Head of caudate nucleus (tissue), 42 donors: Measurements from ENCODE around the gene DPYSL4.
A peak's percentile ranks its signal among the peaks of the same experiment; 100 is the strongest.

Source experiments
- DNase-seq, 42 donors: peaks; one replicate each; pipeline versions ENCODE4 v3.0.0 to v3.0.0-alpha.2; 2020 to 2021; ENCODE audit warnings: mixed read lengths in 7 of 42
- intact Hi-C: fragments of 100-400 bp; cut with DNase I; formaldehyde crosslinking; loops from one replicate; pipeline ENCODE4 v1.15.0; 2022

DPYSL4 gene

DNA sequence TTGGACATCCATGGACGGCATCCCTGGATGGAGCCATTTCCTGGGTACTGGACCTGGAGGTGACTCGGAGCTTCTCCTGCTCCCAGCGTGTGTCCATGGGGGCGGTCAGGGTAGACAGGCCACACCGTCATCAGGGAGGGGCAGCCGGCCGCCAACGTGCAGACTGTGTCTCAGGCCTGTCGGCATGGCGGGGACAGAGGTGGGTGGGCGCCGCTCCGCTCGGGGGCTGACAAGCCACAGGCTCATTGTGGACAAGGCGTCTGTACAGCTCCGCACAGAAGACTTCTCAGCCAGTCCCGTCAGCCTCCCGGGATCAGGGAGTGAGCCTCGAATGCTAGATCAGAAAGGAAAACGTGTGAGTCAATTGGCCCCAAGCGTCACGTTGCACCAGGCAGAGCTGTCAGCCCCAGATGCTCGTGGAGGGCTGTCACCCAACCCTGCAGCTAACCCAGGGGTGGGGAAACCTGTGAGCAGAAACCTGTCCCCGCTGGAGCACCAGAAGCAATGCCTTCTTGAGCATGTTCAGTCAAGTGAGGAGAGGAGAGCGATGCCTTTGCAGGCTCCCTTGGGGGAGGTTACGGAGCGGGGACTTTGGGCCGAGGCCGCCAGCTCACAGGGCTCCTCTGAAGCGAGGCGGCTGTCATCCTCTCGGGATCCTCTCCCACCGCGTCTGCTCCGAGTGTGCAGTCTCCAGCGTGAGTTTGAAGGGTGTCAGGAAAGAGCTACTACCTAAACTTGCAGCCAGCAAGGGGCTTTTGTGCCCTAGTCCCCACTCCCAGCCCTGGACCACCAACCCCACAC lies 16.0 kb upstream of the DPYSL4 start:
- peak in 41 of 42 donors; percentile 28 to 90 (median 72) for DNase-seq
- intact Hi-C loops: no loop called here

DNA sequence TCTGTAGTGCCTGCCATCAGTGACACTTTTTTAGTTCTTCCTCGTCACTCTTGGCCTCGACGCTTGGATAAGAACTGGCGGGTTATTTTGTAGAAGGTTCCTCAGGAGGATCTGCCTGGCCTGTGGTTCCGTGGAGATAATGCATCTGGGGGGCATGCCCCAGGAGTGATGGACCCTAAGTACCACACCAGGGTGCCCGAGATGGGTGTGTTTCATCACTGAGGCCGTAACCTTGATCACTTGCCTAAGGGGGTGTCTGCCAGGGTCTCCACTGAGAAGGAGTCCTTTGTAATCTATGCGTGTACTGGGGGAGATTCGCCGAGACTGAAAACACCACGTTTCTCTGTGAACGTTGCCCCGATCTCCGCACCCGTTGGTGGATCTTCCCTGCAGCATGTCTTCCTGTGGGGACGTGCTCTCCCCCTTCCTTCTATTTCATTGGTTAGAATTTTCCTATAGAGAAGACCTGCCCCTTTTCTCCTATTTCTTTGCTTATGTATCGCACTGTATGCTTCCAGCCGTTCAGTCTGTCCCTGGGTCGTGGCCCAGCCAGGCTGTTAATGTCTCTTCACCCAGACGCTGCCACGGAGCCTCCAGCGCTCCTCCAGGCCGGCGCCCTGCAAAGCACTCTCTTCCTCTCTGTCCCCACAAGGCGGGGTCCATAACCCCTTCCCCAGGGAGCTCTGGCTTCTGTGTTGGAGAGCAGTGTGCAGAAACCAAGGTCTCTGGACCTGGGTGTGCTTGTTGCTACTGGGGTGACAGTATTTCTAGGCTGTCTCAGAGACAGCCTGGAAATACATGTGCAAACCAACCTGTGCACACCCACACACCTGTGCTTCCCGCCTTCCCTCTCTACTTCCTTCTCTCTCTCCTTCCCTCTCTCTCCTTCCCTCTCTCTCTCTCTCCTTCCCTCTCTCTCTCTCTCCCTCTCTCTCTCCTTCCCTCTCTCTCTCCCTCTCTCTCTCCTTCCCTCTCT lies 14.4 kb upstream of the DPYSL4 start:
- peak in 6 of 42 donors; percentile 2 to 43 (median 12) for DNase-seq
- intact Hi-C loops: no loop called here

DNA sequence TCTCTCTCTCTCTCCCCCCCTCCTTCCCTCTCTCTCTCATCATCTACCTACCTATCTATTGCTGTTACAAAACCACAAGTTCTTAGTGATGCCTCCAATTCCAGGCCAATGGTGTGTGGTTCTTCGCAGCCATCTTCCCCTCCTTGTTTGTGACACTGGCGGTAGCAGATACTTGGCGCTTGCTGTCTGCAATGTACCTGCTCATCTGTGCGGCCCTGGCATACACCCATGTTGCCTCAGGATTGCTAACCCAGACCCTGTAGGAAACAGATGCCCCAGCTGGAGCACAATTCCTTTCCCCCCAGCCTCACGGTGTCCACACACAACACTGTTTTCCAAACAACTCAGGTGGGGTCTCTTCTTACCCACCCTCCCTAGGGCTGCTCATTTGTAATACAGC lies 13.6 kb upstream of the DPYSL4 start:
- peak in 2 of 42 donors; percentile 1 to 10 for DNase-seq
- intact Hi-C loops: no loop called here

DNA sequence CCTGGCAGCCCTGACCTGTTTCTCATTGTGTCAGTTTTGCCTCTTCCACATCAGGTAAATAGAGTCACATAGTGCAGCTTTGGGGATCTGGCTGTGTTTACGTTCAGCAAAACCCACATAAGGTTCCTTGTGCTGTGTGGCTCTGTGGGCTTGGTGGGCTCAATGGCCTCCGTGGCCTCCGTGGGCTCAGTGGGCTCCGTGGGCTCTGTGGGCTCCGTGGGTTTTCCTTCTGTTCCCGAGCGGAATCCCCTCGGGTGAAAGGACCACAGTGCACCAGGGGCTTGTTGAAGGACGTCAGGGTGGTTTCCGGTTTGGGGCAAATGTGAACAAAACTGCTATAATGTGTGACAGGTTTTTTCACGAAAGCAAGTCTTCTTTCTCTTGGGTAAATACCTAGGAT lies 12.5 kb upstream of the DPYSL4 start:
- DNase-seq: peak in 1 of 42 donors; percentile 1
- intact Hi-C loops: no loop called here

DNA sequence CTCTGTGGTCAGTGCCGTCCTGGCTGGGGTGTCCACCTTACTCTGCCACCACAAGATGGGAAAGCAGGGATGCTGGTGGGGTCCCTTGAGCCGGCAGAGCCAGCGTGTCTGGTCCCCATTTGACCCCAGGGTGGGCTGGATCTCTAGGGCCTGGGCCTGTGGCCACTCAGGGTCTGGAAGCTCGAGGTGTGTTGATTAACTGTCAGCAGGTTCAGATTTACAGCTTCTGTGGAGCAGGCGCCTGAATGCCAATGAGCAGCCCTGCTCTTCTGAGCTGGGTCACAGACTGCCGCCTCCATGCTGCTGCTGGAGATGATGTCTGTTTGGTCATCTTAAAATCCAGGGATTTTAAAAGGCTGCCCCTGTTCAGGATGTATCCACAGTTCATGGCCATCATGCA lies 11.3 kb upstream of the DPYSL4 start:
- intact Hi-C loops: no loop called here
- peak in 3 of 42 donors; percentile 0 to 16 (median 2) for DNase-seq

DNA sequence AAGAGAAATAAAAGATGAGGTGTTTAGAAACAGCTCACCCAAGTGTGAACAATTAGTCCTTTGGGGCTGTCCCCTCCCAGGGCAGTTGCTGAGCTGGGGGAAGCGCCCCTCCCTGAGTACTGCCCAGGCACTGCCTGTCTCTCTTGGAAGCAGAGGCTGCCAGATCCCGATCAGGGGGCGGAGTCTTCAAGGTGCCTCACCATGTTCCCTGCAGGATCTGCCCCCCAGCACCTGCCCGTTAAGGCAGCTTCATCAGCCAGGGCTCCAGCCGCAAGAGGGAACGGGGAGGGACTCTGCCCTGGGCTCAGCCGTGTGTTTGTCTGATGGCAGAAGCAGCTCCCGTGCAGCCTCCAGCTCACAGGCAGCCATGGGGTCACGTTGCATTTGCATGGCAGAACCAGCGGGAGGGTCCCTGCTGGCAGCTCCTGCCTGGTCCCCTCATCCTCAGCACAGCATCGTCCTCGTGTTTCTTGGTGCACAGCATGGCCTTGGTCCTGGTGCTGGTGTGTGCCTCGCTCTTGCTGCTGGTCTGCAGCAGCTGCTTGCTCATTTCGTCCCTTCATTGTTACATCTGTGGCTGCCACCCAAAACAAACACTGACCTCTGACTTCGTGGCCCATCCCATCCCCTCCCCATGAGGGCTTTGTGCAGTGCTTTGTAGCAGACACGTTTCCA lies 10.7 kb upstream of the DPYSL4 start:
- intact Hi-C loops: no loop called here
- DNase-seq: peak in 41 of 42 donors; percentile 33 to 84 (median 62)

DNA sequence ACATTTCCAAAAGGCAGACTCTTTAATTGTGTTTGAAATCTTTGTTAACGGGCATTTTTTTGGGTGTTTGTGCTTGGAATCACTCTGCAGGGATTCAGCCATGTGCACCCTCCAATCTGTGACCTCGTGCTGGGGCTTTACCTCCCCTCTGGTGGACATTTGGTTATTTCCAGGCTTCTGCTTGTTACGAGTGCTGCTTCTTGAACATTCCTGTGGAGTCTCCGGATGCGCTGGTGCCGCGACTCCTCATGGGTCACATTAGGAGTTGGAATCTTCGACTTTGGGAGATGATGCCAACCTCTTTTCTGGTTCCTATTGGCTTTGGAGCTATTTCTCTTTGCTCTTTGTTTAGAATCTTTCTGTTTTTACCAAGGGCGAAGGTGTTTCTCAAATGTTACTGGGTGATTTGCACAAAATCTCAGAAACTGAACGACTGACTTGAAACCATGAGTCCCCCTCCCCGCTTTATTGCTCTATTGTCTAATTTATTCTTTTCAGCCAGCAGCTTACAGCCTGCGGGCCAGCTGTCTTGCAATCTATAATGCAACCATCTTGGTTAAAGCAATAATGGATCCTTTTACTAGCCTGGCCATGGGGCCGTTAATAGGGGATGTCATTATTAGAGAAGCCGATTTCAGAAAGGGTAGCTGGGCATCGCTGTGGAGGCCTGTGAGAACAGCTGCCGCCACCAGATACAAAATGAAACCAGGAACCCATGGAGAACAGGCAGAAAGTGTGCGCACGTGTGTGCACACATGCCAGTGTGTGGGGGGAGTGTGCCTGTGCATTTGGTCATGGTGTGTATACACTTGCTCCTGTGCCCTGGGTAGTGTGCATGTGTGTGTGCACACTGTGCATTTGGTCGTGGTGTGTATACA lies 9.9 kb upstream of the DPYSL4 start:
- intact Hi-C loops: no loop called here
- DNase-seq: peak in 1 of 42 donors; percentile 39

DNA sequence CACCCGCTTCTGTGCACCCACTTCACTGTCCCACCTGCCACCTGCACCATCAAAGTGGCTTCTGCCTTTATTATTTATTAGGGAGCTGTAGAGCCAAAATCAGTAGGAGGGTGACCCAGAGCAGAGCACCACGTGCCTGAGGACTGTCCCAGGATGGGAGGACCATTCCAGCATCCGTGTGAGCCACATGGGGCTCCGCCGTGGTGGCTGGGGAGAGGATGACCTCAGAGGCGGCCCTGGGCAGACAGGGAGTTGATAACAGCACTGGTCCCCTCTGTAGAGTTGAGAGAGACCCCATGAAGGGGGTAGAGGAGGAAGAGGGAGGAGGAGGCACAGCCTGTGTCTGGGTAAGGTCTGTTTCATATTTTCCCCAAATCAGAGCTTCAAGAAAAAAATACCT lies 8.7 kb upstream of the DPYSL4 start:
- intact Hi-C loops: no loop called here
- no peak for DNase-seq

DNA sequence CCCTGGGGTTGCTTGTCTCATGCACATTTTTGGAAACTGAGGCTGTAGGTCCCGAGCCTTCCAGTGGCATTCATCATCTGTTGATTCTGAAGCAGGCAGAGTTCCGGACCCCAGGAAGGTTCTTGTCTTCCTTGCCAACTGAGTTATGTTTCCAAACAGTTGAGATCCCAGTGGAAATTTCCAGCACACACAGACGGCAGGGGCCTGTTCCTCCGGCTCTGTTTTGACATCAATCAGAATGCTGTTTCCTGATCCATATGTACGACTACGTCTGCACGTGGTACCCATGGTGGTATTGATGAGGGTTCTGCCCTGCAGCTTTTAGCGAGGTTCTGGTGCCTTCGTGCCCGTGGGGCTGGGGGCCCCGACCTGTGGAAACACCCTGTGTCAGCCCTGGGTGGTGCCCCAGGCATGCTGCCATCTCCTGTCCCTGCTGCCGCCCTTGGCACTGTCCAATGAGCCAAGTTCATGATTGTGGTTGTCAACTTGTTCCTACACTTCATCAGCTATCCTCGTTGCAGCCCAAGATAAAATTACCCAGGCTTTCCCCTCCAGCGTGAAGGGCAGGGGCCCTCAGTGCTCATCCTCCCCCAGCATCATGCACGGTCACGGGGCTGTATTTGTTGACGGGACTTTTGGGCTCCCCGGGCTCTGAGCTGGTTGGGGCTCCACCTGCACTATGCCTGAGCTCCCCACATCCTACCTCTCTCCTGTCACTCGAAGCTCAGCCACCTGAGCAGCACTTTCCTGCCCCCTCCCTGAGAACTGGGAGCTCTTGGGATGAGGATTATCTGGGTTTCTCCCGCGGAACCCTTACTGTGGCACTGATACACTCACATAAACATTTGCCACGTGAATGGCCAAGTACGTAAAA lies 7.8 kb upstream of the DPYSL4 start:
- intact Hi-C loops: no loop called here
- DNase-seq: peak in 1 of 42 donors; percentile 0

DNA sequence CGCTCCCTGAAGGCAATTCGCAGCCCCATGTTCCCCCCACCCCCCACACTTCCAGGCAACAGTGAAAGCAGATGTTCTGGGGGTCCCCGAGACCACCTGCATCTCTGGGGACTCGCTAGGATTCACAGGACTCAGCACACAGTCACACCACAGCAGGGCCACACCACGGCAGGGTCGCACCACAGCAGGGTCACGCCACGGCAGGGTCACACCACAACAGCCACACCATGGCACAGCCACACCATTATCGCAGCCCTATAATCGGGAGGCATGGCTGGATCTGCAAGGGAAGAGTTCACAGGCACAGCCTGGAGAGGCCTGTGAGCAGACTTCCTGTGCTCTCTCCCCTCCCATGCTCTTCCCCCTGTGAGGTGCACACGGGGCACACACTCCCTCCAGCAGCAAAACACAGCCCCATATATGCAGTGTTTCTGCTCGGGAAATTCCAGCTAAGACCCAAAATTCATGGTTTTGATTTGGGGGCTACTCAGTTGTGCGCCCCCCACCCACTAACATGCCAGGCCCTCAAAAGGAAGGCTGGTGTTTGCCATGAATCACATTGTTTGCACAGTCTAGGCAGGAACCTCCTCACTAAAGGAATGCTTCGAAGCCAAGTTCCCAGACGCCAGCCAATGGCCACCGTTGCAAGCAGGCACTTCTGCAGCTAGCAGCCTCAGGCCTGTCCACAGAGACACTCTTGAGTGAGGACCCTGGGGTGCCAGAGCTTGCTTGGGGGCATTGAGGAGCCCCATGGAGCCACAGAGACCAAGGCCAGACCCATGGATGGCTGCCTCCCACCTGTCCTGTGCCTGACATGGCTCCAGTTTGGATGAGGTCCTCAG lies 7.0 kb upstream of the DPYSL4 start:
- intact Hi-C loops: no loop called here
- DNase-seq: peak in 1 of 42 donors; percentile 0

DNA sequence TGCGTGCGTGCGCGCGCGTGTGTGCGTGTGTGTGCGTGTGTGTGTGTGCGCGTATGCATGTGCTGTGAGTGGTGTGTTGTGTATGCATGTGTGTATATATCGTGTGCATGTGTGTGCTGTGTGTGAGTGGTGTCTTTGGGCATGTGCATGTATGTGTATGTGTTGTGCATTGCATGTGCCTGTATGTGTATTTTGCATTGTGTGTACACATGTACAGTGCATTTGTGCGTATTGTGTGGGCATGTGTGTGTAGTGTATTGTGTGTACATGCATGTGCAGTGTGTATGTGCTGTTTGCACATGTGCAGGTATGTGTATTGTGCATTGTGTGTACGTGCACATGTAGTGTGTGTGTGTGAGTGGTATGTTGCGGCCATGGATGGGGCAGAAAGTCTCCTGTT lies 6.0 kb upstream of the DPYSL4 start:
- intact Hi-C loops: no loop called here
- no peak for DNase-seq

DNA sequence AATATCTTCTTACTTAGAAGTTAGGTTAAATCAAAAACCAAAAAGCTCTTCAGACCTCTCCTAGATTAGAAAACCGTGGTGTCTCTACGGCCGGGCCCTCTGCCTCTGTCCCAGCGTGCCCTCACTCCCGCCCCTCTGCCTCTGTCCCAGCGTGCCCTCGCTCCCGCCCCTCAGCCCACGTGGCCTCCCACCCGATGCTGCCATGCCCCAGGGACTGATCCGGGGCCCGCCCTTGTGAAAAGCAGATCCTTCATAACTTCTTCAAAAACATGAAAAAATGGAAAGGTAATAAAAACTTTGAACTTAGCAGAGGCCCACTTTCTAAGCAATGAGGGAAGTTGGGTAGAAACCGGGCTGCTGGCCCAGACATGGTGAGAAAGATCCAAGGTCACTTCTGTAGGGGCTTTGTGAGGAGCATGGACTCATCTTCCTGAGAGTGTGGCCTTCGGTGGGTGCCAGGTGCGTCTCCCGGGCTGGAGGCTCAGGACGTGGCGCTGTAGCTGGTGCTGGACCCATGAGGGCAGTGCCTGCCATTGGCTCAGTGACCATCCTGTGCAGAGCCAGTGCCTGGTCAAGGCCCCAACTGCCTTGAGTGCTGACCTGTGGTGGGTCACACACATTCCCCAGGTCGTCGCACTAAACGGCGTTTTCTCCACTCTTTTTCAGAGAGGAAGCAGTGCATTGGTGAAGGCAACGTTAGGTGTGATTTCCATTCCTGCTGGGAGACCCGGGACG lies 4.9 kb upstream of the DPYSL4 start:
- peak in 2 of 42 donors; percentile 14 to 41 for DNase-seq
- intact Hi-C loops: no loop called here

DNA sequence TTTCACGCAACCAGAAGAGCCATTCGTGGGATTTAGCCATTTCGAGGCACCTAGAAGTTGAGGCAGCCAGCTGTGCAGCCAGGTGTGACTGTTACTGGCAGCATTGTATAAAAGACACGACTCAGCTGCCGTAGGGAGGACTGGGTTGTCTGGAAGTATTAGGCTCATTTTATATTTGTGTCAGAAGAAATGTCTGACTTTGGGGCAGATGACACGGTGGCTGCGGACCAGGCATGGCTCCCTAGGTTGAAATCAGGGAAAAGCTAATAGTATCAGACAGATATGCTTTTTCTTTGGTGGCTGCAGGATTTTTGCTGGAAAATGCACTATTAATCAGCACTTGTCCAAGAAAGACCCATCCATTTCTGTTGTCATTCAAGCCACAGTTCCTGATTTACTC lies 4.2 kb upstream of the DPYSL4 start:
- DNase-seq: no peak
- intact Hi-C loops: no loop called here

DNA sequence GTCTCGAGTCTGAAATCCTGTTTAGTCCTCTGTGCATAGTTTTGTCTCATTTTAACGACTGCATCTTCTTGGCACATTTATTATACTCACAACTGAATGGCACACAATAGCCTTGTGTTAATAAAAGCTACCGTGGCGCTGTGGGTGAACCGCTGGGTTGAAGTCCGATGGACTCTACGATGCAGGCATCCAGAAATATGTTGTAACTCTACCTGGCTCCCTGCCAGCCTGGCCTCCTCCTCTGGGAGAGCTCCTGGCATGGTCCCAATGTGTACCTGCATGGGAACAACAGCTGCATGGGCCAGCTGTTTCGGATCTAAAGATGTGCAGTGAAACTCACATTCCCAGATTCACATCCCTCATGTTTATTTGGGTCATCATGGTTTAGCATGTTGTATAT lies 3.7 kb upstream of the DPYSL4 start:
- intact Hi-C loops: no loop called here
- peak in 1 of 42 donors; percentile 34 for DNase-seq

DNA sequence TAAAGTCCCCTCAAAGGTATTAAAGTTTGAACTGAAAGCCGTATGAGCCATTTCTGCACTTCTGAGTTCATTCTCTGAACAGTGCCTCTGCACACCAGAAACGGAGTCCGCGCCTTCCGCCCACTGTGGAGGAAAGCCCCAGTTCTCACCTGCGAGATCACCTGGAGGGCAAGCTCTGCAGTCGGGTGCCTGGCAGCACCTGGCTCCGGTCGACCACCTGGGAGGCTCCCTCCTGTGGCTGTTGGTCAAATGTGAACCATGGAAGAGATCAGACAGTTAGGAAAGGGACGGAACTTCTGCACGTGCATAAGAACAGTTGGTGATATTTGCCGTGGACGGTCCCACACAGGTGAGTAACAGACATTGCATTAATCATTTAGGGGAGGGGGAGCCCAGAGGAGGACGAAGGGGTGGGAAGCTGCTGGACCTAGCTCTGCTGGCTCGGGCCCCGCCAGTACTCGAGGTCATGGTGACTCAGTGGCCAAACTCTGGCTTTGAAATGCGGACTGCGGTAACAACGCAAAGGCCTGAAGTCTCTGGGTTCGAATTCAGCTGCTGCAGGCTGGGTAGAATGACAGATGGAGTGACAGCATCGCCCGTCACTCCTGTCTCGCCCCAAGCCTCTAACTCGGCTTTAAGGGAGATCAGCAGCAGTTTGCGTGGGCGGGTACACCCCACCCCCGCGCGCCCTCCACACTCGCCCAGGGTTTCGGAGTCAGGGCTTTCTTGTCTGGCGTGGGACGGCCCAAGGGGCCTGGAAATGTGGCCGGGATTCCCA lies 1.7 kb upstream of the DPYSL4 start:
- DNase-seq: peak in 3 of 42 donors; percentile 31 to 43 (median 36)
- intact Hi-C loops: no loop called here
